ENCODE measurements around the gene SAMD4B. TPM values are rescaled to one million over a fixed set of nuclear protein-coding genes. Genes with fewer than 3 reads are reported as not detected.

SAMD4B gene
- total RNA-seq, 1 donor from 2014 or later: 100 TPM

- Mint-ChIP-seq H3K27ac (ENCODE audit: unreplicated experiment) (no peak overlapping the region), H3K4me1 (ENCODE audit: unreplicated experiment) (peaks cover 53% of the 10 kb centered on the region), H3K27me3 (ENCODE audit: unreplicated experiment) (no peaks in the 10 kb centered on the region), H3K9me3 (ENCODE audit: unreplicated experiment) (no peaks in the 10 kb centered on the region), H3K36me3 (ENCODE audit: unreplicated experiment) (peaks cover 24% of the 10 kb centered on the region), H3K4me3 (ENCODE audit: unreplicated experiment) (no peak overlapping the region)
- TF ChIP-seq CTCF (IDR thresholded peaks at IDR 0.05): no peak
- DNase-seq (ENCODE audit: extremely low spot score, unreplicated experiment): no peak
Measured at GRCh38 chr19:39433480-39434079, 91.4 kb downstream of the SAMD4B start.

GRCh38 chr19:39434123-39435076, 92.2 kb downstream of the SAMD4B start:
- no peak for DNase-seq (ENCODE audit: extremely low spot score, unreplicated experiment)
- no peaks in the 10 kb centered on the region for H3K27me3 Mint-ChIP-seq (ENCODE audit: unreplicated experiment)
- H3K9me3 Mint-ChIP-seq (ENCODE audit: unreplicated experiment): no peaks in the 10 kb centered on the region
- peak overlapping the region; percentile 98 for H3K27ac Mint-ChIP-seq (ENCODE audit: unreplicated experiment)
- H3K4me1 Mint-ChIP-seq (ENCODE audit: unreplicated experiment): peaks cover 47% of the 10 kb centered on the region
- H3K4me3 Mint-ChIP-seq (ENCODE audit: unreplicated experiment): peak overlapping the region; percentile 100
- TF ChIP-seq CTCF (IDR thresholded peaks at IDR 0.05): no peak
- H3K36me3 Mint-ChIP-seq (ENCODE audit: unreplicated experiment): peaks cover 24% of the 10 kb centered on the region

Small RNAs within 50 kb of the gene (microRNA-seq; reads per million reads assigned to microRNA genes)
- not detected for gene MIR4530 (ENCODE audit: unreplicated experiment)

Other genes starting within 250 kb of the SAMD4B start
- gene PAK4, start 216.6 kb upstream of the SAMD4B start, total RNA-seq: 14.8 and 16.5 TPM in 2 replicates
- gene NCCRP1, start 145.5 kb upstream of the SAMD4B start, total RNA-seq: not detected in 2 replicates
- gene SYCN, start 138.2 kb upstream of the SAMD4B start, total RNA-seq: not detected in 2 replicates
- not detected in 2 replicates for gene IFNL3, start 97.4 kb upstream of the SAMD4B start, total RNA-seq
- gene IFNL4, start 93.6 kb upstream of the SAMD4B start, total RNA-seq: not detected in 2 replicates
- not detected in 2 replicates for gene IFNL2, start 74.0 kb upstream of the SAMD4B start, total RNA-seq
- not detected in 2 replicates for gene IFNL1, start 46.0 kb upstream of the SAMD4B start, total RNA-seq
- gene LRFN1, start 21.6 kb upstream of the SAMD4B start, total RNA-seq: 0.31 and 0.35 TPM in 2 replicates
- not detected in 2 replicates for gene GMFG, start 6.4 kb upstream of the SAMD4B start, total RNA-seq
- gene PAF1, start 48.7 kb downstream of the SAMD4B start, total RNA-seq: 45.6 and 45.9 TPM in 2 replicates
- 37.1 and 38.7 TPM in 2 replicates for gene MED29, start 49.0 kb downstream of the SAMD4B start, total RNA-seq
- gene ZFP36, start 64.4 kb downstream of the SAMD4B start, total RNA-seq: 81.5 and 105 TPM in 2 replicates
- 131 and 150 TPM in 2 replicates for gene PLEKHG2, start 70.2 kb downstream of the SAMD4B start, total RNA-seq
- gene RPS16, start 93.5 kb downstream of the SAMD4B start, total RNA-seq: 1,827 and 1,860 TPM in 2 replicates
- 130 and 132 TPM in 2 replicates for gene SUPT5H, start 103.2 kb downstream of the SAMD4B start, total RNA-seq
- gene TIMM50, start 138.4 kb downstream of the SAMD4B start, total RNA-seq: 55.9 and 56.0 TPM in 2 replicates
- 0.42 and 0.62 TPM in 2 replicates for gene DLL3, start 156.5 kb downstream of the SAMD4B start, total RNA-seq
- not detected in 2 replicates for gene SELENOV, start 172.7 kb downstream of the SAMD4B start, total RNA-seq
- 3.6 and 4.0 TPM in 2 replicates for gene EID2B, start 190.4 kb downstream of the SAMD4B start, total RNA-seq
- gene EID2, start 197.7 kb downstream of the SAMD4B start, total RNA-seq: 16.6 and 18.1 TPM in 2 replicates

Measured in osteocyte (in vitro differentiated cells).